GM19467 (cell line): ENCODE measurements around the gene MACIR.

Experiments used
- ATAC-seq: cut with Tn5 transposase; IDR thresholded peaks from one replicate; pipeline ENCODE4 v1.9.1; 2021; ENCODE audit warnings: mild to moderate bottlenecking, moderate library complexity; ENCODE audit not compliant: unreplicated experiment

MACIR gene

GRCh38 chr5:103244398-103244797, 14.2 kb upstream of the MACIR start:
- no peak for ATAC-seq

- ATAC-seq, result no peak
These were observed 12.8 kb upstream of the MACIR start for GRCh38 chr5:103245761-103246160.

GRCh38 chr5:103247118-103247517, 11.4 kb upstream of the MACIR start:
- ATAC-seq, result no peak

GRCh38 chr5:103249068-103249467, 9.5 kb upstream of the MACIR start:
- ATAC-seq, result no peak

GRCh38 chr5:103254921-103255320, 3.6 kb upstream of the MACIR start:
- no peak for ATAC-seq

- ATAC-seq, result no peak
These were observed 2.9 kb upstream of the MACIR start for GRCh38 chr5:103255691-103256090.

- no peak for ATAC-seq
These were observed 2.4 kb upstream of the MACIR start for GRCh38 chr5:103256178-103256577.

GRCh38 chr5:103258957-103259704, 568 bp downstream of the MACIR start:
- ATAC-seq, result peak; percentile 32

GRCh38 chr5:103259705-103260355, 1.3 kb downstream of the MACIR start:
- ATAC-seq, result no peak

GRCh38 chr5:103260951-103261350, 2.4 kb downstream of the MACIR start:
- ATAC-seq, result peak; percentile 31

- ATAC-seq, result no peak
These were observed 3.9 kb downstream of the MACIR start for GRCh38 chr5:103262422-103262871.

- ATAC-seq, result no peak
These were observed 4.5 kb downstream of the MACIR start for GRCh38 chr5:103263054-103263453.

GRCh38 chr5:103264508-103264907, 5.9 kb downstream of the MACIR start:
- no peak for ATAC-seq

GRCh38 chr5:103270581-103270980, 12.0 kb downstream of the MACIR start:
- no peak for ATAC-seq

GRCh38 chr5:103271570-103272289, 13.2 kb downstream of the MACIR start:
- no peak for ATAC-seq

- no peak for ATAC-seq
These were observed 13.8 kb downstream of the MACIR start for GRCh38 chr5:103272377-103272776.

- no peak for ATAC-seq
These were observed 15.4 kb downstream of the MACIR start for GRCh38 chr5:103273952-103274351.

- no peak for ATAC-seq
These were observed 17.3 kb downstream of the MACIR start for GRCh38 chr5:103275851-103276250.

- no peak for ATAC-seq
These were observed 22.4 kb downstream of the MACIR start for GRCh38 chr5:103280967-103281366.

GRCh38 chr5:103283120-103283519, 24.6 kb downstream of the MACIR start:
- ATAC-seq, result no peak

- ATAC-seq, result no peak
These were observed 25.3 kb downstream of the MACIR start for GRCh38 chr5:103283869-103284268.

GRCh38 chr5:103286622-103287021, 28.1 kb downstream of the MACIR start:
- ATAC-seq, result no peak
